Measurements from ENCODE around the gene ASIC4. TPM values are rescaled to one million over a fixed set of nuclear protein-coding genes. Genes with fewer than 3 reads are reported as not detected.

Gene ASIC4
- total and polyA plus RNA-seq, 2 of the 8 experiments (the other 6 are each of a cell fraction or from before 2014, with no cell fraction given), result 0.12 to 0.22 TPM

DNA sequence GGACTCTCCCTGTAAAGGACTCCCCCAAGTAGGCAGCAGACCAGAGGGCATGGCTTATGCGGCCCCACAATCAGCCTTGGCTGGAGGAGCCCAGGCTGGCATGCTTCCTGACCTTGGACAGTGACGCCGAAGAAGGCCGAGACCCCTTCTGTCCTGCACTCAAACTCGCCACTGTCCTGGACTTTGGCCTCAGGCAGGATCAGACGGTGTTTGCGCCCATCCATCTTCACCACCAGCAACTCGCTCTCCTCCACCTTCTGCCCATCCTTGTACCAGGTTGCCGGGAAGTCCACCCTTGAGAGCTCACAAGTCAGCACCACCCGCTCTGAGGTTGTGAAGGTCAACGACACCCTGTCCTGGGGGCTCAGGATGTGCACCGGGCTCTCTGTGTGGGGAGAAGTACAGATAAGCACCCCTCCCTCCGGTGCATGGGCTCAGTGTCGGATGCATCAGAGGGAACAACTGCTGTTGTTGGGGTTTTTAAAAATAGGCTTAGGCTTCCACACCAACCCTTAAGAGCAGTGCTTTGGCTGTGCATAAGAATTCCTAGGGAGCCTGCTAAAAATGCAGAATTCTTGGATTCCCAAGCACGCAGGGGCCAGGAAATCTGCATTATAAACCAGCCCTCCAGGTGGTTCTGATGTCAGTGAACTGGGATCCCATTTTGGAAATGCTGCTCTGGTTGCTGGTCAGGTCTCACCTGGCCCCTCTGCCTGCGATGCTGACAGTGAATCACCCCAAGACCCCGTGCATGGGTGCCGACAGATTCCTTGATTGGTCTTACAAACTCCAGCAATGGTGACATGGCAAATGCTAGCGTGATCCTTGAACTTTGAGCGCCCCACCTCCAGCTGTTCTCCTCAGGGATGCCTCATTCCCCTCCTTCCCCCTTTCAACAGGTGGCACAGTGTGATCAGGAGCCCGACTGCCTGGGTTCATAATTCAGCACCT is 51.1 kb downstream of the ASIC4 start (continued):
- no peak for TF ChIP-seq SIRT6 (IDR thresholded peaks at IDR 0.05; ENCODE audit: low read length)
- 0 out of 2 replicates have a peak, but pooled peaks have one; percentile 33 for TF ChIP-seq EGR1 (IDR thresholded peaks at IDR 0.05; ENCODE audit: borderline replicate concordance, low read depth, low read length)
- no peak for TF ChIP-seq CTCF (IDR thresholded peaks at IDR 0.05; ENCODE audit: control extremely low read depth in 1 of 3, insufficient read depth in 1 of 3, low read depth in 1 of 3, low read length in 3 of 3)
- TF ChIP-seq TBP (IDR thresholded peaks at IDR 0.05; ENCODE audit: low read depth, low read length), result peak; percentile 62; the same call in 1 of the 2 replicates
- TF ChIP-seq, protein P1, sequence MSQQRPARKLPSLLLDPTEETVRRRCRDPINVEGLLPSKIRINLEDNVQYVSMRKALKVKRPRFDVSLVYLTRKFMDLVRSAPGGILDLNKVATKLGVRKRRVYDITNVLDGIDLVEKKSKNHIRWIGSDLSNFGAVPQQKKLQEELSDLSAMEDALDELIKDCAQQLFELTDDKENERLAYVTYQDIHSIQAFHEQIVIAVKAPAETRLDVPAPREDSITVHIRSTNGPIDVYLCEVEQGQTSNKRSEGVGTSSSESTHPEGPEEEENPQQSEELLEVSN (IDR thresholded peaks at IDR 0.05), result no peak
- TF ChIP-seq KDM1A (IDR thresholded peaks at IDR 0.05; ENCODE audit: borderline replicate concordance, low read length), result no peak
- TF ChIP-seq YY1 (IDR thresholded peaks at IDR 0.05; ENCODE audit: low read depth, low read length), result peak; percentile 76; the same call in 1 of the 2 replicates
